ENCODE results near the gene KPNB1. TPM values are rescaled to one million over a fixed set of nuclear protein-coding genes. Genes with fewer than 3 reads are reported as not detected.

Gene KPNB1
- total RNA-seq, 1 experiment from 2014 or later: 437 TPM

DNA sequence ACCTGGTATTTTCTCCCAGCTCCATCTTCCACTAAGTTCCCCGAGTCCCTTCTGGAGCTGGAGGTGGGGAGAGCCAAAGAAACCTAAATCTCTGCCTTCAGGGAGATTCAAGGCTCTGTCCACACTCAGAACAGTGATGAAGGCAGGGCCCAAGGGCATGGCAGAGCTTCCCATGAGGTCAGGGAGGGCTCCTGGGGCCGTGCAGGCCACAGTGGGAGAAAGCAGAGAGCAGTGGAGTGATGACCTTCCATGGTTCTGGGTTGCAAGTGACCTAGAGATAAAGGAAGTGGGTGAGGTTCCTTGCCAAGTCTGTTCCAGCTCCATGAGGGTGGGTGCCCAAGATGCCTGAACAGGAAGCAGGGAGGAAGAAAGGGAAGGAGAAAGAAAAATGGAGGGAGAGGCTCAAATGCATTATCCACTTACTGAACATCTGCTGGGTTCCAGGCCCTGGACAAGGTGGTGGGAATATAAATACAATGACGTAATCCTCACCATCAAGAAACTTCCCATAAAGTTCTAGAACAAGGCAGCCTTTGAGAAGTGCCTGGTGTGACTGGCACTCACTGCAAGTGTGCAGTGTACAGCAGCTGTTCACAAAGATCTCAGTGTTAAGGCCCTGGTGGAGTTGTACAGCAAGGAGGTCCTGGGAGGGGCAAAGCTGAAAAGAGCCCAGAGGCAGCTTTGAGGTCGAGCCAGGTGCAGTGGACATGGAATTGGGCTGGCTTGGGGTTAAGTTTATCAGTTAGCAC lies 57.5 kb downstream of the KPNB1 start:
- Histone ChIP-seq H3K4me3 (ENCODE audit: low read length) (no peak overlapping the region), H3K4me2 (ENCODE audit: low read length) (no peak overlapping the region), H3K9me2 (replicated peaks; ENCODE audit: low read length) (no peaks in the 10 kb centered on the region), H3K79me2 (ENCODE audit: low read length) (no peaks in the 10 kb centered on the region), H3K36me3 (ENCODE audit: low read depth, low read length) (no peaks in the 10 kb centered on the region), H3K27me3 (ENCODE audit: low read length) (0 out of 2 replicates have a peak, but pooled peaks cover under 1% of the 10 kb centered on the region), H2AFZ (ENCODE audit: low read length) (no peak overlapping the region), H3K4me1 (ENCODE audit: insufficient read depth, low read length) (no peaks in the 10 kb centered on the region), H4K20me1 (ENCODE audit: low read length) (no peaks in the 10 kb centered on the region), H3K9ac (ENCODE audit: low read length) (no peak overlapping the region), H3K9me3 (ENCODE audit: low read length) (no peaks in the 10 kb centered on the region), H3F3A (ENCODE audit: low read length, unreplicated experiment) (no peaks in the 10 kb centered on the region), H3K27ac (ENCODE audit: low read length) (no peak overlapping the region)
- TF ChIP-seq EZH2phosphoT487 (IDR thresholded peaks at IDR 0.05; ENCODE audit: borderline replicate concordance, low read length) (no peak), EZH2 (IDR thresholded peaks at IDR 0.05; ENCODE audit: low read length, unreplicated experiment) (no peak)
- TF ChIP-seq, protein P1, sequence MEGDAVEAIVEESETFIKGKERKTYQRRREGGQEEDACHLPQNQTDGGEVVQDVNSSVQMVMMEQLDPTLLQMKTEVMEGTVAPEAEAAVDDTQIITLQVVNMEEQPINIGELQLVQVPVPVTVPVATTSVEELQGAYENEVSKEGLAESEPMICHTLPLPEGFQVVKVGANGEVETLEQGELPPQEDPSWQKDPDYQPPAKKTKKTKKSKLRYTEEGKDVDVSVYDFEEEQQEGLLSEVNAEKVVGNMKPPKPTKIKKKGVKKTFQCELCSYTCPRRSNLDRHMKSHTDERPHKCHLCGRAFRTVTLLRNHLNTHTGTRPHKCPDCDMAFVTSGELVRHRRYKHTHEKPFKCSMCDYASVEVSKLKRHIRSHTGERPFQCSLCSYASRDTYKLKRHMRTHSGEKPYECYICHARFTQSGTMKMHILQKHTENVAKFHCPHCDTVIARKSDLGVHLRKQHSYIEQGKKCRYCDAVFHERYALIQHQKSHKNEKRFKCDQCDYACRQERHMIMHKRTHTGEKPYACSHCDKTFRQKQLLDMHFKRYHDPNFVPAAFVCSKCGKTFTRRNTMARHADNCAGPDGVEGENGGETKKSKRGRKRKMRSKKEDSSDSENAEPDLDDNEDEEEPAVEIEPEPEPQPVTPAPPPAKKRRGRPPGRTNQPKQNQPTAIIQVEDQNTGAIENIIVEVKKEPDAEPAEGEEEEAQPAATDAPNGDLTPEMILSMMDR (conservative IDR thresholded peaks at IDR 0.05; ENCODE audit: low read depth, low read length): no peak
- POLR2A ChIA-PET (ENCODE audit: unreplicated experiment): no interaction called here
- CTCF ChIA-PET: interaction anchor here (0.5 kb wide), 1 partner anchor 207 kb away, joined by 5 read pairs; no protein-coding TSS in a partner anchor
- DNase-seq (no peak), ATAC-seq (peak; percentile 27; the same call in 1 of the 2 replicates)
- no TSS peak for BruUV-seq (replicated peaks)
- intact Hi-C loops (cut with micrococcal nuclease): no loop called here

DNA sequence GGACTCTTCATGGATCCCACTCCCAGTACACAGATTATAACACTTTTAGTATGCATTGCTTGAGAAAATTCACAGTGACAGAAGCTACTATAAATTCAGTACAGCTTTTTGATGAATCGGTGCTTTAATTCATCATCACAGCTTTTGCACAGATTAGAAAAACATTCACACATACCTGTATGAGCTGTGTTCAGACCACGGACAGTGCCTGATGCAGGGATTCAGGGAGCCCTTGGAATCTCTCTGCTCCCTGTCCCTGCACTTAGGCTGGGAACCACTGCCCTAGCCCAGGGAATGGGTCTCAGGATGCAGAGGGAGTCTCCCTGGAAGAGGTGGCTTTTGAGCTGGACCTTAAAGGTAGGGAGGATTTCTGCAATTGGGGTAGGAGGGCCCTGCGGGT lies 58.2 kb downstream of the KPNB1 start:
- no peak overlapping the region for H3K4me2 ChIP-seq (ENCODE audit: low read length)
- POLR2A ChIA-PET (ENCODE audit: unreplicated experiment): interaction anchor here (0.6 kb wide), 1 partner anchor 63 kb away, joined by 4 read pairs; no protein-coding TSS in a partner anchor
- H3K4me1 ChIP-seq (ENCODE audit: insufficient read depth, low read length): no peaks in the 10 kb centered on the region
- no TSS peak for BruUV-seq (replicated peaks)
- CTCF ChIA-PET: interaction anchor here (0.5 kb wide), 1 partner anchor 208 kb away, joined by 5 read pairs; no protein-coding TSS in a partner anchor
- H3K9ac ChIP-seq (ENCODE audit: low read length): no peak overlapping the region
- no peaks in the 10 kb centered on the region for H3F3A ChIP-seq (ENCODE audit: low read length, unreplicated experiment)
- peaks cover 6% of the 10 kb centered on the region; the same call in 1 of the 2 replicates for H3K27me3 ChIP-seq (ENCODE audit: low read length)
- TF ChIP-seq, protein P1 (conservative IDR thresholded peaks at IDR 0.05; ENCODE audit: low read depth, low read length): no peak
- no peak for TF ChIP-seq EZH2phosphoT487 (IDR thresholded peaks at IDR 0.05; ENCODE audit: borderline replicate concordance, low read length)
- TF ChIP-seq EZH2 (IDR thresholded peaks at IDR 0.05; ENCODE audit: low read length, unreplicated experiment): no peak
- H3K9me3 ChIP-seq (ENCODE audit: low read length): no peaks in the 10 kb centered on the region
- no peak overlapping the region for H3K4me3 ChIP-seq (ENCODE audit: low read length)
- no peak for DNase-seq
- H4K20me1 ChIP-seq (ENCODE audit: low read length): no peaks in the 10 kb centered on the region
- no peak overlapping the region for H2AFZ ChIP-seq (ENCODE audit: low read length)
- no peaks in the 10 kb centered on the region for H3K79me2 ChIP-seq (ENCODE audit: low read length)
- ATAC-seq: 0 out of 2 replicates have a peak, but pooled peaks have one; percentile 8
- no peaks in the 10 kb centered on the region for H3K9me2 ChIP-seq (replicated peaks; ENCODE audit: low read length)
- intact Hi-C loops (cut with micrococcal nuclease): no loop called here
- H3K27ac ChIP-seq (ENCODE audit: low read length): no peak overlapping the region
- no peaks in the 10 kb centered on the region for H3K36me3 ChIP-seq (ENCODE audit: low read depth, low read length)

All from PC-3 (cell line).